SK-N-SH (cell line): ENCODE measurements around the gene CTBP1. TPM values are rescaled to one million over a fixed set of nuclear protein-coding genes. Genes with fewer than 3 reads are reported as not detected.

Experiments used
- CTCF ChIA-PET: fragments of 300-600, 350-600 bp; formaldehyde crosslinking; extraction: SDS; loops from one replicate; lab custom pipeline; 2021; lab: Yijun Ruan, JAX
- POLR2A ChIA-PET: fragments of 350-600 bp; sonication (Branson Sonifier 250); formaldehyde crosslinking; extraction: SDS; loops from one replicate; lab custom pipeline; 2020; ENCODE audit warnings: antibody characterized with exemption, inconsistent platforms; lab: Yijun Ruan, JAX
- DNase-seq: peaks from one replicate; pipeline ENCODE4 v3.0.0; 2012
- H2AFZ ChIP-seq: fragments of 200-600 bp; sonication (generic); 2 replicates; pipeline ENCODE4 v1.8.1; 2016; ENCODE audit warnings: antibody characterized with exemption, mild to moderate bottlenecking, low read depth
- H3F3A ChIP-seq: fragments of 200-600 bp; sonication (generic); replicated peaks from 2 replicates; pipeline ENCODE3; 2016; ENCODE audit warnings: antibody characterized with exemption, mild to moderate bottlenecking; ENCODE audit not compliant: insufficient read depth
- H3K27ac ChIP-seq, 2 experiments: fragments of 200-500 bp in 1 of 2; fragments of 200-600 bp in 1 of 2; sonication (Bioruptor generic) in 1 of 2; sonication (generic), shearing (Covaris generic) in 1 of 2; 2 replicates each; pipeline versions ENCODE4 v1.5.1 to v1.6.1; 2014 to 2016; ENCODE audit warnings: low read depth in 2 of 2, inconsistent platforms in 1 of 2, low read length in 1 of 2, mild to moderate bottlenecking in 1 of 2, mixed read lengths in 1 of 2
- H3K27me3 ChIP-seq: fragments of 200-600 bp; sonication (generic), shearing (Covaris generic); 2 replicates; pipeline ENCODE4 v1.6.1; 2016; ENCODE audit warnings: mixed run types; ENCODE audit not compliant: insufficient read depth
- H3K36me3 ChIP-seq, 2 experiments: fragments of 200-500 bp in 1 of 2; fragments of 200-600 bp in 1 of 2; sonication (Bioruptor generic) in 1 of 2; sonication (generic) in 1 of 2; replicated peaks in 1 of 2; 2 replicates each; pipeline versions ENCODE3 to v1.5.1; 2014 to 2016; ENCODE audit warnings: low read length in 1 of 2, mild to moderate bottlenecking in 1 of 2; ENCODE audit not compliant: insufficient read depth in 2 of 2, control insufficient read depth in 1 of 2
- H3K4me1 ChIP-seq, 2 experiments: fragments of 200-500 bp in 1 of 2; fragments of 200-600 bp in 1 of 2; sonication (Bioruptor generic) in 1 of 2; sonication (generic), shearing (Covaris generic) in 1 of 2; 2 replicates each; pipeline versions ENCODE4 v1.5.1 to v1.6.1; 2014 to 2016; ENCODE audit warnings: low read depth in 1 of 2, low read length in 1 of 2, mixed run types in 1 of 2; ENCODE audit not compliant: insufficient read depth in 2 of 2, control insufficient read depth in 1 of 2
- H3K4me2 ChIP-seq: fragments of 200-600 bp; sonication (generic), shearing (Covaris generic); 2 replicates; pipeline ENCODE4 v1.6.1; 2017; ENCODE audit warnings: mixed run types
- H3K4me3 ChIP-seq, 2 experiments: fragments of 200-500 bp in 1 of 2; fragments of 200-600 bp in 1 of 2; sonication (Bioruptor generic) in 1 of 2; sonication (generic), shearing (Covaris generic) in 1 of 2; 2 replicates each; pipeline versions ENCODE4 v1.5.1 to v1.8.1; 2014 to 2016; ENCODE audit warnings: low read depth in 2 of 2, inconsistent platforms in 1 of 2, low read length in 1 of 2, mild to moderate bottlenecking in 1 of 2, mixed read lengths in 1 of 2, moderate library complexity in 1 of 2
- H3K79me2 ChIP-seq: fragments of 200-600 bp; sonication (generic); 2 replicates; pipeline ENCODE4 v1.8.1; 2017; ENCODE audit warnings: mild to moderate bottlenecking; ENCODE audit not compliant: insufficient read depth
- H3K9ac ChIP-seq: fragments of 200-600 bp; sonication (generic); 2 replicates; pipeline ENCODE4 v1.6.1; 2017; ENCODE audit warnings: mixed run types
- H3K9me2 ChIP-seq: fragments of 200-600 bp; sonication (generic); 2 replicates; pipeline ENCODE4 v1.6.1; 2017; ENCODE audit warnings: mixed run types
- H3K9me3 ChIP-seq: fragments of 200-600 bp; sonication (generic); 2 replicates; pipeline ENCODE4 v1.6.1; 2017; ENCODE audit warnings: mixed run types, mild to moderate bottlenecking, moderate library complexity
- H4K20me1 ChIP-seq: fragments of 200-600 bp; sonication (generic); 2 replicates; pipeline ENCODE4 v1.6.1; 2017; ENCODE audit warnings: mild to moderate bottlenecking, mixed run types; ENCODE audit not compliant: insufficient read depth
- EP300 ChIP-seq, 2 experiments: IDR thresholded peaks; 2 replicates each; pipeline versions ENCODE4 v1.4.0 to v1.6.1; 2012; ENCODE audit warnings: borderline replicate concordance in 1 of 2, low read depth in 1 of 2, low read length in 1 of 2
- FOSL2 ChIP-seq: IDR thresholded peaks from 2 replicates; pipeline ENCODE4 v1.4.0; 2012; ENCODE audit warnings: low read depth, mild to moderate bottlenecking, moderate library complexity, borderline replicate concordance
- GABPA ChIP-seq: IDR thresholded peaks from 2 replicates; pipeline ENCODE4 v1.4.0; 2012; ENCODE audit warnings: low read depth, mild to moderate bottlenecking
- POLR2AphosphoS5 ChIP-seq: IDR thresholded peaks from 2 replicates; pipeline ENCODE4 v1.6.1; 2012; ENCODE audit warnings: low read depth, low read length
- SIN3A ChIP-seq: IDR thresholded peaks from 2 replicates; pipeline ENCODE4 v1.6.1; 2012; ENCODE audit warnings: low read depth, mild to moderate bottlenecking, low read length, moderate library complexity, borderline replicate concordance
- TCF12 ChIP-seq: IDR thresholded peaks from 2 replicates; pipeline ENCODE4 v1.4.0; 2012
- TEAD4 ChIP-seq: IDR thresholded peaks from 2 replicates; pipeline ENCODE4 v1.4.0; 2012; ENCODE audit warnings: mild to moderate bottlenecking, borderline replicate concordance; ENCODE audit not compliant: insufficient read depth
- WGBS: methylation state at CpG from one replicate; pipeline ENCODE4 v1.1.6; 2017; ENCODE audit warnings: low lambda C conversion rate; 5-methylcytosine and 5-hydroxymethylcytosine counted together
- polyA plus RNA-seq, 3 experiments: library from polyadenylated mRNA; depleted of rRNA; stranded (reverse); fragments of >200 nt; gene quantifications; 2 replicates each; pipeline ENCODE4 v1.2.3, GENCODE V29; 2012
- TF ChIP-seq, protein P1 (sequence below): IDR thresholded peaks from 2 replicates; pipeline ENCODE4 v1.4.0; 2012; ENCODE audit warnings: low read depth, borderline replicate concordance
- TF ChIP-seq, protein P2 (sequence below): IDR thresholded peaks from 2 replicates; pipeline ENCODE4 v1.4.0; 2012; ENCODE audit warnings: low read depth

CTBP1 gene
- polyA plus RNA-seq, 1 of the 3 experiments (the other 2 are of a cell fraction): 183 TPM

DNA sequence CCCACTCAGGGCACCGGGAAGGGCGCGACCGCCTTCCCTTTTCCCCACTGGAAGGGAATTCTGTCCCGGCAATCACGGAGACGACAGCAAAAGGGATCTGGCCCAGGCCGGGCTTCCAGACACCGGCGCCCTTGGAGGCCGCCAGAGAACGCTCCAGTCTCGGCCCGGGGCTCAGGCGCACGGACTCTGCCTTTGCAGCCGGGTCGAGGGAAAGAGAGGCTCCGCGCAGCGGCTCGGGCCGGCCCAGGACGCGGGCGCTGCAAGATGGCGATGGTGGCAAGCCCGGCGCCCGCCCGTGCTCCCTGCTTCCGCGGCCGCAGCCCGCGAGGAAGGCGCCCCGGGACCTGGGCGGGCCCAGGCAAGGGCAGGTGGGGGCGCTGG lies 1.1 kb downstream of the CTBP1 start:
- TF ChIP-seq, protein P1, sequence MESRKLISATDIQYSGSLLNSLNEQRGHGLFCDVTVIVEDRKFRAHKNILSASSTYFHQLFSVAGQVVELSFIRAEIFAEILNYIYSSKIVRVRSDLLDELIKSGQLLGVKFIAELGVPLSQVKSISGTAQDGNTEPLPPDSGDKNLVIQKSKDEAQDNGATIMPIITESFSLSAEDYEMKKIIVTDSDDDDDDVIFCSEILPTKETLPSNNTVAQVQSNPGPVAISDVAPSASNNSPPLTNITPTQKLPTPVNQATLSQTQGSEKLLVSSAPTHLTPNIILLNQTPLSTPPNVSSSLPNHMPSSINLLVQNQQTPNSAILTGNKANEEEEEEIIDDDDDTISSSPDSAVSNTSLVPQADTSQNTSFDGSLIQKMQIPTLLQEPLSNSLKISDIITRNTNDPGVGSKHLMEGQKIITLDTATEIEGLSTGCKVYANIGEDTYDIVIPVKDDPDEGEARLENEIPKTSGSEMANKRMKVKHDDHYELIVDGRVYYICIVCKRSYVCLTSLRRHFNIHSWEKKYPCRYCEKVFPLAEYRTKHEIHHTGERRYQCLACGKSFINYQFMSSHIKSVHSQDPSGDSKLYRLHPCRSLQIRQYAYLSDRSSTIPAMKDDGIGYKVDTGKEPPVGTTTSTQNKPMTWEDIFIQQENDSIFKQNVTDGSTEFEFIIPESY: no peak
- no peak for TF ChIP-seq TCF12
- TF ChIP-seq EP300 (IDR thresholded peaks at IDR 0.05; ENCODE audit: borderline replicate concordance in 1 of 2, low read depth in 1 of 2, low read length in 1 of 2): no peak; a peak in 1 of 4 replicates
- no peak for TF ChIP-seq GABPA
- TF ChIP-seq, protein P2, sequence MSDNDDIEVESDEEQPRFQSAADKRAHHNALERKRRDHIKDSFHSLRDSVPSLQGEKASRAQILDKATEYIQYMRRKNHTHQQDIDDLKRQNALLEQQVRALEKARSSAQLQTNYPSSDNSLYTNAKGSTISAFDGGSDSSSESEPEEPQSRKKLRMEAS: peak; percentile 7; the same call in 1 of the 2 replicates
- H3K9me2 ChIP-seq: no peaks in the 10 kb centered on the region
- POLR2A ChIA-PET: interaction anchor here (0.6 to 2.8 kb wide), 4 partner anchors 15 to 623 kb away, joined by 3 to 15 read pairs (median 6); partner anchors contain the start of genes NSD2 and UVSSA

DNA sequence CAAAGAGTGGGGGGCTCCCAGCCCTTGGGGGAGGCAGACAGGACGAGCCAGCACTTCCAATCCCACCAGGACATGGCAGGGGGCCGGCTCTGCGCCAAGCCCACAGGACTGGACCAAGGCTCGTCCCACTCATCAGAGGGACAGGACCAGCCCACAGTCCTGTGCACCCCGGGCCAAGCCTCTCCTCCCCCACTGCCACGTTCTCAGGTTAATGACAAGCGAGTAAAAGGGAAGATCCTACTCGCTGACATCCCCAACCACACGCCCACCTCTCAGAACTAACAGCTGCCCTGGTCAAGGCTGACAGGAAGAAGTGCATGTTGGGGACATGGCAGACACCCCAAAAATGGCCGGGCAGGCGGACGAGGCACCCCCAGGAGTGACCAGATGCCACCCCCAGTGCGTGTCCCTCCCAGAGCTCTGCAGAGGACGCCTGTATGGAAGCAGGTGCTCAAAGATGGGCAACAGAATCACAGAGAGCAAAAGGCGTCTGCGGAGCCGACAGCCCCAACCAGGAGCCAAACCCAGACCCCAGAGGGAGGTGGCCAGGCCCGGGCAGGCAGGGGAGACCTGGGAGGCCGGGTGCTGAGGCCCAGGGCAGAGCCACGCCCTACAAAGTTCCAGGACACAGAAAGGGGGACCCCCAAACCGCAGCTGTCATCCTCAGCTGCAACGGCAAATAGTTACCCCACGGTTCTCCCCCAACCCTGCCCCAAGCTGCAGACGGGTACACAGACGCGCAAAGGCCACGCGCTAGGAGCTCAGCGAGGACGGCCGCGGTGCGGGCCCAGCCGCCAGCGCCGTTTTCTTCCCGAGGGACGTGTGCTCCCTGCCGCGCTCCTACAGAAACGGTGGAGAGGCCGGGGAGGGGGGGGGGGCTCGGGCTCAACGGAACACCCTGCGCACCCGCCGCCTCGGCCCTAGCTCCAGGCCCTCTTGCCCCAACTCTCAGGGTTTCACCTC lies 1.7 kb downstream of the CTBP1 start:
- Histone ChIP-seq H3F3A (no peaks in the 10 kb centered on the region), H3K36me3 (peaks cover 8 to 15% of the 10 kb centered on the region in 2 experiments), H3K9me3 (no peaks in the 10 kb centered on the region), H3K9ac (peak overlapping the region; percentile 93), H3K27ac (peak overlapping the region; percentile 75 to 95), H3K79me2 (peaks cover 69% of the 10 kb centered on the region), H3K4me1 (peaks cover 10 to 36% of the 10 kb centered on the region in 2 experiments; a peak in 3 of 4 replicates), H2AFZ (no peak overlapping the region), H3K4me2 (peak overlapping the region; percentile 98), H3K27me3 (no peaks in the 10 kb centered on the region), H3K9me2 (no peaks in the 10 kb centered on the region), H4K20me1 (peaks cover 52% of the 10 kb centered on the region), H3K4me3 (peak overlapping the region; percentile 83 to 91)
- POLR2A ChIA-PET: interaction anchor here (1.8 to 2.8 kb wide), 2 partner anchors 42 to 99 kb away, joined by 5 to 15 read pairs; partner anchors contain the start of gene UVSSA
- CTCF ChIA-PET: interaction anchor here (0.8 to 3.8 kb wide), 4 partner anchors 12 to 382 kb away, joined by 3 to 14 read pairs (median 4); no protein-coding TSS in a partner anchor
- peak; percentile 64 for DNase-seq
- no peak for TF ChIP-seq POLR2AphosphoS5
- no peak for TF ChIP-seq TEAD4
- 0 out of 2 replicates have a peak, but pooled peaks have one; percentile 21 for TF ChIP-seq SIN3A
- TF ChIP-seq FOSL2: no peak
- WGBS: 46% methylated on average over 10 of the region's 48 CpGs

More for the DNA sequence above, 1.1 kb downstream of the CTBP1 start:
- H3K4me3 ChIP-seq: peak overlapping the region; percentile 83 to 91
- peak overlapping the region; percentile 98 for H3K4me2 ChIP-seq
- H3K27ac ChIP-seq: peak overlapping the region; percentile 75 to 95
- CTCF ChIA-PET: interaction anchor here (0.8 to 3.8 kb wide), 3 partner anchors 13 to 382 kb away, joined by 3 to 14 read pairs (median 3); no protein-coding TSS in a partner anchor
- no peak for DNase-seq
- peaks cover 62% of the 10 kb centered on the region for H3K79me2 ChIP-seq
- H3F3A ChIP-seq: no peaks in the 10 kb centered on the region
- H3K27me3 ChIP-seq: no peaks in the 10 kb centered on the region
- H4K20me1 ChIP-seq: peaks cover 46% of the 10 kb centered on the region
- no peak overlapping the region for H2AFZ ChIP-seq
- peaks cover 8 to 20% of the 10 kb centered on the region in 2 experiments for H3K36me3 ChIP-seq
- 10% methylated on average over 2 of the region's 40 CpGs for WGBS
- H3K4me1 ChIP-seq: peaks cover 10 to 36% of the 10 kb centered on the region in 2 experiments; a peak in 3 of 4 replicates
- H3K9me3 ChIP-seq: peaks cover 3% of the 10 kb centered on the region; the same call in 1 of the 2 replicates
- peak overlapping the region; percentile 93 for H3K9ac ChIP-seq
